A673 (cell line): Measurements from ENCODE around the gene PCP4.

Experiments
- CTCF ChIP-seq: fragments of 300-800, 200-600 bp; sonication (generic); conservative IDR thresholded peaks from 2 replicates; pipeline ENCODE4 v1.5.1; 2017; ENCODE audit warnings: low read depth, mild to moderate bottlenecking, antibody characterized with exemption, low read length, moderate library complexity, mixed read lengths
- EZH2 ChIP-seq: fragments of 200-600 bp; sonication (generic); IDR thresholded peaks from 2 replicates; pipeline ENCODE4 v1.6.1; 2017; ENCODE audit warnings: borderline replicate concordance, low read depth, mild to moderate bottlenecking, mixed read lengths, antibody characterized with exemption, low read length; ENCODE audit not compliant: poor library complexity, severe bottlenecking

GRCh38 chr21:39882151-39882838, 15.1 kb downstream of the PCP4 start:
- no peak for TF ChIP-seq EZH2
- TF ChIP-seq CTCF, result no peak
